ENCODE data around the gene UBE3B. TPM values are rescaled to one million over a fixed set of nuclear protein-coding genes. Genes with fewer than 3 reads are reported as not detected.

The UBE3B gene
- polyA plus RNA-seq, 3 donors, result 14.4 to 25.9 (median 18.2) TPM

DNA sequence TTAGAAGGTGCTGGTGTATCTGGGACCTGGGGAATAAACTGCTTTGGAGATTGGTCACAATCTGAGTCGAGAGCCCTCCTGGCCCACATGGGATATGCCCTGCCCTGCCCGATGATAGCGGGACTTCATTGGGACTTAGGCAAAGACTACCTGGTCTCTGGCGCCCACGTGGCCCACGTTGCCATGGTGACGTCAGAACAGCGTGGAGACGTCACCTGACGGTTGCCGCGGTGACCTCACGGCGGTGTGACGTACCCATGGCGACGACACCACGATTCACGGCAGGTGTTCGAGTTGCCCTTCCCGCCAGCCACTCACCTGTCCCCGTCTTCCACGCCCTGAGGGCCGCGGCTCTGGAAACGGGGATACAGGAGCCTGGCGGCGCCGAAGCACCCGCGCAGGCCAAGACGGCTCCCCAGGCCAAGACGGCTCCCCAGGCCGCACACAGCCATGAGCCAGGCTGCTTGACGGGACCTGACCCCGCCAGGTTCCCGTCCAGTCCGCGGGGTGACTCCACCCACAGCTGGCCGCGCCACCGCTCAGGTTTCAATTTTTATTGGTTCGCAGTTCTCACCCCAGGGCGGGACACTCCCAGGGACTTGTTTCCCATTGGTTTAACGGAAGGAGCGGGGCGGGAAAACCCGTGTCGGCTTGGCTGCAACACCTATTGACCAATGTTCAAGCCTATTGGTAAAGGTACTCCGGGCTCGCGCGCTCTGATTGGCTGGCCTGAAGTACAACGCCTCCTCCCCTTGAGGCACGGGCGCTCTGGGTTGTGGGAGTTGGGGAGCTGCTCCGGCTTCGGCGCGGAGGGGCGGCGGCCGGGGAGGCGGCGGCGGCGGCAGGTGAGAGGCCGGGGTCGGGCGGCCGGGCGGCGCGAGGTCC, 95.8 kb downstream of the UBE3B start, which contains the start of the genes MMAB and MVK:
Gene MMAB, minus strand, starts transcription at position 476 of the 885 bp plus-strand sequence. Its CDS starts 24 bp downstream, at position 452.
Gene MVK, plus strand, starts transcription at position 766 of the 885 bp plus-strand sequence. CDS start 1,029 bp downstream, outside the sequence.
- H3K36me3 ChIP-seq (replicated peaks in 1 of 2; ENCODE audit: control insufficient read depth in 1 of 2, insufficient read depth in 2 of 2, low read length in 2 of 2), result peaks cover 8 to 28% of the 10 kb centered on the region in 2 donors
- intact Hi-C loops (cut with micrococcal nuclease), result loop anchor here (5.0 to 10.0 kb wide), 2 partner anchors 88 to 139 kb away; partner anchors contain the start of gene FAM222A (in 1 of the 2)
- H3K27me3 Mint-ChIP-seq (ENCODE audit: low read depth in 3 of 3), result no peaks in the 10 kb centered on the region

More for the DNA sequence above, 95.8 kb downstream of the UBE3B start, which contains the start of the genes MMAB and MVK:
- under 1% methylated on average over 68 of the region's 74 CpGs for WGBS (ENCODE audit: insufficient coverage)
- H3K4me3 Mint-ChIP-seq, result peak within 1 kb of the TSS; percentile 84 to 92
- no peak for TF ChIP-seq CTCF (IDR thresholded peaks at IDR 0.05)
- peak within 1 kb of the TSS; percentile 78 for H3K9ac ChIP-seq (ENCODE audit: insufficient read depth, low read length, poor library complexity, severe bottlenecking)
- peak; percentile 99 to 100 (median 99) for DNase-seq
- H3K79me2 ChIP-seq (ENCODE audit: insufficient read depth, low read length), result no peaks in the 10 kb centered on the region
- H3K9me3 ChIP-seq (replicated peaks in 1 of 2; ENCODE audit: control insufficient read depth in 1 of 2, insufficient read depth in 1 of 2, low read length in 2 of 2), result no peaks in the 10 kb centered on the region
- H3K4me2 ChIP-seq (replicated peaks; ENCODE audit: extremely low read depth, low read length, poor library complexity, severe bottlenecking), result peak within 1 kb of the TSS; percentile 83
- H3K36me3 Mint-ChIP-seq, result peaks cover 25 to 31% of the 10 kb centered on the region in 2 donors
- no peaks in the 10 kb centered on the region for H3K9me3 Mint-ChIP-seq
- peak within 1 kb of the TSS; percentile 74 to 87 for H3K27ac ChIP-seq (ENCODE audit: low read depth in 1 of 2, low read length in 2 of 2)
- no peaks in the 10 kb centered on the region for H3K27me3 ChIP-seq (ENCODE audit: control insufficient read depth in 2 of 2, insufficient read depth in 2 of 2, low read length in 2 of 2)
- no peaks in the 10 kb centered on the region for H4K20me1 ChIP-seq (ENCODE audit: insufficient read depth, low read length)
- peaks cover 14 to 20% of the 10 kb centered on the region in 2 donors for H3K4me1 ChIP-seq (ENCODE audit: control insufficient read depth in 1 of 2, insufficient read depth in 2 of 2, low read length in 2 of 2)
- peak within 1 kb of the TSS; percentile 61 to 85 (median 83) for H3K4me3 ChIP-seq (replicated peaks in 1 of 3; ENCODE audit: low read depth in 2 of 3, low read length in 3 of 3)
- peaks cover 16% of the 10 kb centered on the region for H3K4me1 Mint-ChIP-seq
- H3K27ac Mint-ChIP-seq, result peak within 1 kb of the TSS; percentile 89 to 98 (median 97)
- H2AFZ ChIP-seq (ENCODE audit: insufficient read depth, low read depth, low read length, poor library complexity, severe bottlenecking), result peak within 1 kb of the TSS; percentile 81

All from CD14-positive monocyte (primary cell).